Measurements from ENCODE around the gene IGFBP6.
A peak's percentile ranks its signal among the peaks of the same experiment; 100 is the strongest.

The IGFBP6 gene

DNA sequence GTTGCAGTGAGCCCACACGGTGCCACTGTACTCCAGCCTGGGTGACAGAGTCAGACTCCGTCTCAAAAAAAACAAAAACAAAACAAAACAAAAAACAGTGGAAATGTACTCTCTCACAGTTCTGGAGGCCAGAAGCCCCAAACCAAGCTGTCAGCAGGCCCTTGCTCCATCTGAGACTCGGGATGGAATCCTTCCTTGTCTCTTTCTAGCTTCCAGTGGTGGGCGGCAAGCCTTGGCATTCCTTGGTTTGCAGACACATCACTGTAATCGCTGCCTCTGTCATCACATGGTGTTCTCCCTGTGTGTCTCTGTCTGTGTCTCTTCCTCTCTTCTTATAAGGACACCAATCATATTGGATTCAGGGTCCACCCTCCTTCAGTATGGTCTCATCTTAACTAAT, 41.2 kb upstream of the IGFBP6 start:
- DNase-seq (no peak), ATAC-seq (no peak)
- Mint-ChIP-seq H3K4me3 (no peak overlapping the region), H3K27ac (no peak overlapping the region), H3K27me3 (peaks cover 7% of the 10 kb centered on the region), H3K4me1 (peaks cover 18% of the 10 kb centered on the region), H3K9me3 (no peaks in the 10 kb centered on the region)

- no peak for DNase-seq
- Mint-ChIP-seq H3K4me3 (no peak overlapping the region), H3K27ac (no peak overlapping the region), H3K9me3 (no peaks in the 10 kb centered on the region), H3K4me1 (peaks cover 17% of the 10 kb centered on the region), H3K27me3 (peaks cover 7% of the 10 kb centered on the region)
- ATAC-seq: no peak
Measured at GRCh38 chr12:53056901-53057300, 40.6 kb upstream of the IGFBP6 start.

DNA sequence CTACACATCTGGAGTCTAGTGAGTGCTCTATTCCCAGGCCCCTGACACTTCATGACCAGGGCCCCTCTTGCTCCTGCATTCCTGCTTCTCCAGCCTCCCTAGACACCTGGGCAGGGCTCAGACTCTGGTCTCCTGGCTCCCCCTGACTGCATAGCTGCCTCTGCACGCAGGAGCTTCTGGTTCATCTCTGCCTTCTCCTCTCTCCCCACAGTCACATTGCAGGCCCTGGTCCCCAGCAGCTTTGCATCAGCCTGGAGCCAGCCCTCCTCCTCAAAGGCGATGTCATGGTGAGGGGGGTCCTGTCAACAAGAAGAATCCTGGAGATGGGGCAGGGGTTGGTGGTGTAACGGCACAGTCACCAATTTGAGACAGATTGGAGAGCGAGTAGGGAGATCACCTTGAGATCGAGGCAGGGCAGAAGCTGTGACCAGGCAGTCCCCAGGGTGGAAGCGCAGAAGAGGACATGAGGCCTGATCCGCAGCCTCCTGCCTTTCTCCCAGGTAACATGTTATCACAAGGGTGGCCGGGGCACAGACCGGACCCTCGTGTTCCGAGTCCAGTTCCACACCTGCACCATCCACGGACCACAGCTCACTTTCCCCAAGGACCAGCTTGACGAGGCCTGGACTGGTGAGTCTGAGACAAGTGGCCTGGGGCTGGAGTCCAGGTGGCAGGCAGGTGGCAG, 39.5 kb upstream of the IGFBP6 start:
- Mint-ChIP-seq H3K27me3 (peaks cover 7% of the 10 kb centered on the region), H3K9me3 (no peaks in the 10 kb centered on the region), H3K4me1 (peaks cover 11% of the 10 kb centered on the region), H3K4me3 (no peak overlapping the region), H3K27ac (peak overlapping the region in 1 of 2 donors; percentile 35)
- DNase-seq (no peak), ATAC-seq (no peak)

DNA sequence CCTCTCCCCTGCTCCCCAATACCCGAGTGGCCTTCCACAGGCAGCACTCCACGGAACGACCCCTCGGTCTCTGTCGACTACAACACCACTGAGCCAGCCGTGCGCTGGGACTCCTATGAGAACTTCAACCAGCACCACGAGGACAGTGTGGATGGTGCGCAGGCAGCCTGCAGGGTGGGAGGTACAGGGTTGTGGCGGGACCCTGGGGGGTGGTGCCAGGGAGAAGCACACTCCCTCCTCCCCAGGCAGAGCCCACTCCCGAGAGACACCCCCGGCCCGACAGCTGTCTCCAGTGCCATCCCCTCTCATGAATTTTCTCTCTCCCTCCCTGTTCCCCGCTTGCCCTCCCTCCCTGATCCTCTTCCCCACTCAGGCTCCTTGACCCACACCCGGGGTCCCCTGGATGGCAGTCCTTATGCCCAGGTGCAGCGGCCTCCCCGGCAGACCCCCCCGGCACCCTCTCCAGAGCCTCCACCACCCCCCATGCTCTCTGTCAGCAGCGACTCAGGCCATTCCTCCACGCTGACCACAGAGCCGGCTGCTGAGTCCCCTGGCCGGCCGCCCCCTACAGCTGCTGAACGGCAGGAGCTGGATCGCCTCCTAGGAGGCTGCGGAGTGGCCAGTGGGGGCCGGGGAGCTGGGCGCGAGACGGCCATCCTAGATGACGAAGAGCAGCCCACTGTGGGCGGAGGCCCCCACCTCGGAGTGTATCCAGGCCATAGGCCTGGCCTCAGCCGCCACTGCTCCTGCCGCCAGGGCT, 38.6 kb upstream of the IGFBP6 start:
- peak overlapping the region in 1 of 2 donors; percentile 48 for H3K27ac Mint-ChIP-seq
- no peak for ATAC-seq
- H3K27me3 Mint-ChIP-seq: peaks cover 7% of the 10 kb centered on the region

DNA sequence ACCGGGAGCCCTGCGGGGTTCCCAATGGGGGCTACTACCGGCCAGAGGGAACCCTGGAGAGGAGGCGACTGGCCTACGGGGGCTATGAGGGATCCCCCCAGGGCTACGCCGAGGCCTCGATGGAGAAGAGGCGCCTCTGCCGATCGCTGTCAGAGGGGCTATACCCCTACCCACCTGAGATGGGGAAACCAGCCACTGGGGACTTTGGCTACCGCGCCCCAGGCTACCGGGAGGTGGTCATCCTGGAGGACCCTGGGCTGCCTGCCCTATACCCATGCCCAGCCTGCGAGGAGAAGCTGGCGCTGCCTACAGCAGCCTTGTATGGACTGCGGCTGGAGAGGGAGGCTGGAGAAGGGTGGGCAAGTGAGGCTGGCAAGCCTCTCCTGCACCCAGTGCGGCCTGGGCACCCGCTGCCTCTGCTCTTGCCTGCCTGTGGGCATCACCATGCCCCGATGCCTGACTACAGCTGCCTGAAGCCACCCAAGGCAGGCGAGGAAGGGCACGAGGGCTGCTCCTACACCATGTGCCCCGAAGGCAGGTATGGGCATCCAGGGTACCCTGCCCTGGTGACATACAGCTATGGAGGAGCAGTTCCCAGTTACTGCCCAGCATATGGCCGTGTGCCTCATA, 37.9 kb upstream of the IGFBP6 start:
- Mint-ChIP-seq H3K9me3 (no peaks in the 10 kb centered on the region), H3K4me1 (no peaks in the 10 kb centered on the region), H3K27ac (peak overlapping the region in 1 of 2 donors; percentile 51), H3K27me3 (peaks cover 7% of the 10 kb centered on the region), H3K4me3 (no peak overlapping the region)
- ATAC-seq (peak; percentile 10), DNase-seq (no peak)

More for the DNA sequence above, 38.6 kb upstream of the IGFBP6 start:
- H3K9me3 Mint-ChIP-seq: no peaks in the 10 kb centered on the region
- H3K4me1 Mint-ChIP-seq: peaks cover 6% of the 10 kb centered on the region
- no peak for DNase-seq
- H3K4me3 Mint-ChIP-seq: no peak overlapping the region

DNA sequence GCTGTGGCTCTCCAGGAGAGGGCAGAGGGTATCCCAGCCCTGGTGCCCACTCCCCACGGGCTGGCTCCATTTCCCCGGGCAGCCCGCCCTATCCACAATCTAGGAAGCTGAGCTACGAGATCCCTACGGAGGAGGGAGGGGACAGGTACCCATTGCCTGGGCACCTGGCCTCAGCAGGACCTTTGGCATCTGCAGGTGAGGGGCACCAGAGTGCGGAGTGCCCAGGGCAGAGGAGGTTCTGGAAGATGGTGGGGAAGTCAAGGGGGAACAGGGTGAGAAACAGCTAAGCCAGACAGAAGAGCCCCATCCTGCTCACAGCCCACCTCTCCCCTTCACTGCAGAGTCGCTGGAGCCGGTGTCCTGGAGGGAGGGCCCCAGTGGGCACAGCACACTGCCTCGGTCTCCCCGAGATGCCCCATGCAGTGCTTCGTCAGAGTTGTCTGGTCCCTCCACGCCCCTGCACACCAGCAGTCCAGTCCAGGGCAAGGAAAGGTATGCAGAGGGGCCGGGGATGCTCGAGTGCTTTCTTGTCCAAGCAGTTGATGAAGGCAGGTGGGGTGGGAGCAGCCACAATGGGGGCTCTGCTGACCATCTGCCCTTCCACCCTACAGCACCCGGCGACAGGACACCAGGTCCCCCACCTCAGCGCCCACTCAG, 37.3 kb upstream of the IGFBP6 start:
- DNase-seq (no peak), ATAC-seq (no peak)
- peaks cover 6% of the 10 kb centered on the region for H3K27me3 Mint-ChIP-seq
- H3K27ac Mint-ChIP-seq: peak overlapping the region in 1 of 2 donors; percentile 50
- no peak overlapping the region for H3K4me3 Mint-ChIP-seq
- H3K9me3 Mint-ChIP-seq: no peaks in the 10 kb centered on the region
- no peaks in the 10 kb centered on the region for H3K4me1 Mint-ChIP-seq

DNA sequence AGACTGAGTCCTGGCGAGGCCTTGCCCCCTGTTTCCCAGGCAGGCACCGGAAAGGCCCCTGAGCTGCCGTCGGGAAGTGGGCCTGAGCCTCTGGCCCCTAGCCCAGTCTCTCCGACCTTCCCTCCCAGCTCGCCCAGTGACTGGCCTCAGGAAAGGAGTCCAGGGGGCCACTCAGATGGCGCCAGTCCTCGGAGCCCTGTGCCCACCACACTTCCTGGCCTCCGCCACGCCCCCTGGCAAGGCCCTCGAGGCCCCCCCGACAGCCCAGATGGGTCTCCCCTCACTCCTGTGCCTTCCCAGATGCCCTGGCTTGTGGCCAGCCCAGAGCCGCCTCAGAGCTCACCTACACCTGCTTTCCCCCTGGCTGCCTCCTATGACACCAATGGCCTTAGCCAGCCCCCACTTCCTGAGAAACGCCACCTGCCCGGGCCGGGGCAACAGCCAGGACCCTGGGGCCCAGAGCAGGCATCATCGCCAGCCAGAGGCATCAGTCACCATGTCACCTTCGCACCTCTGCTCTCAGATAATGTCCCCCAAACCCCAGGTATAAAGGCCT, 36.7 kb upstream of the IGFBP6 start:
- H3K27me3 Mint-ChIP-seq: peaks cover under 1% of the 10 kb centered on the region
- H3K9me3 Mint-ChIP-seq: no peaks in the 10 kb centered on the region
- H3K27ac Mint-ChIP-seq: peak overlapping the region in 1 of 2 donors; percentile 78
- no peak overlapping the region for H3K4me3 Mint-ChIP-seq
- ATAC-seq: no peak
- no peak for DNase-seq
- H3K4me1 Mint-ChIP-seq: peaks cover 5% of the 10 kb centered on the region

DNA sequence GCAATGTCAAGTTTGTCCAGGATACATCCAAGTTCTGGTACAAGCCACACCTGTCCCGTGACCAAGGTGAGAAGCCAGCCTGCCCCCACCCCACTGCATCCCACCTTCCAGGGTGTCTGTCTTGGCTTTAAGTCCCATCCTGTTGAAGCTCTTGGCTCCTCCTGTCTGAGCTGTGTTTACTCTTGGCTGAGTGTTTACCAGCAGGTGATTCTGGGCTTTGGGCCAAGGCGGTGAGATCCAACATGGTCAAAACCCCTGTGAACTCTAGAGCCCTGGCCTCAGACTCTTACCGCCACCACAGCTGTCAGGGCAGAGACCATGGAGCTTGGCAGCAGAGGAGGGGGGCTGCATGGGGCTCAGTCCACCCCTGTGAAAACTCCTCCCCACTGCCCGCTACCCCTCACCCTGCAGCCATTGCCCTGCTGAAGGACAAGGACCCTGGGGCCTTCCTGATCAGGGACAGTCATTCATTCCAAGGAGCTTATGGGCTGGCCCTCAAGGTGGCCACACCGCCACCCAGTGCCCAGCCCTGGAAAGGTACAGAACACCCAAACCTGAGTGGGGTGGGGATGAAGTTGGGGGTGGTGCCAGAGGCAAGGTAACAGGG, 36.0 kb upstream of the IGFBP6 start:
- no peaks in the 10 kb centered on the region for H3K9me3 Mint-ChIP-seq
- DNase-seq (no peak), ATAC-seq (peak; percentile 29)
- H3K27ac Mint-ChIP-seq: peak overlapping the region in 1 of 2 donors; percentile 78
- peaks cover 12% of the 10 kb centered on the region for H3K4me1 Mint-ChIP-seq
- H3K27me3 Mint-ChIP-seq: no peaks in the 10 kb centered on the region
- no peak overlapping the region for H3K4me3 Mint-ChIP-seq

DNA sequence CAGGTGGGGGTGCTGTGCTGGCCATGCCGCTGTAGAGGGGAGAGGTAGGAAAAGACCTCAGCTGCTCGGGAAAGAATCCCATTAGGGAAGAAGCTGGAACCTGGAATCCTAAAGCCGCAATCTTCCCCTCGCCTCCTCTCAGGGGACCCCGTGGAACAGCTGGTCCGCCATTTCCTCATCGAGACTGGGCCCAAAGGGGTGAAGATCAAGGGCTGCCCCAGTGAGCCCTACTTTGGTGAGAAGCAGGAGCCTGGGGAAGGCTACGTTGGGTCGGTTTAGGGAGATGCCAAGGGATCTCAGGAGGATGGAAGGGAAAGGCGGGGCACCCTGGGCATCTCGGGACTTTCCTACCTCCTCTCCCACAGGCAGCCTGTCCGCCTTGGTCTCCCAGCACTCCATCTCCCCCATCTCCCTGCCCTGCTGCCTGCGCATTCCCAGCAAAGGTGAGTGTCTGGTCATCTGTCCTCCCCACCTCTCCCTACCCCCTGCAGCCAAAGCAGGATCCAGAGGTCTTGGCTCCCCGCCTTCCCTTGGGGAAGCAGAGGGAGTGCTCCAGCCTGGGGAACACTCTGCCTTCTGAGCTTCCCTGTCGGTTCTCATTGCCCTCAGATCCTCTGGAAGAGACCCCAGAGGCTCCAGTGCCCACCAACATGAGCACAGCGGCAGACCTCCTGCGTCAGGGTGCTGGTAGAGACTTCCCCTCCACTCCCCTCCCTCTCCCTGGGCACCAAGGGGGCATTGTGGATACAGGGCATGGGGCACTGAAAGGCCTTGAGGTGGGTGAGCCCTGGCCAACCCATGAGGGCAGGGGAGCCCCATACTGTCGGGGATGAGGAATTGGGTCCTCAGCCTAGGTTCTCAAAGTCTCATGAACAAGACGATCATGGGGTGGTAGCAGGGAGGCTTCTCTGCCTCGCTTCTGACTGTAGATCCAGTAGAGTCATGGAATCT, 35.2 kb upstream of the IGFBP6 start:
- DNase-seq: no peak
- H3K27me3 Mint-ChIP-seq: no peaks in the 10 kb centered on the region
- no peaks in the 10 kb centered on the region for H3K9me3 Mint-ChIP-seq
- ATAC-seq: no peak
- H3K4me3 Mint-ChIP-seq: no peak overlapping the region
- no peak overlapping the region for H3K27ac Mint-ChIP-seq
- peaks cover 20% of the 10 kb centered on the region for H3K4me1 Mint-ChIP-seq

DNA sequence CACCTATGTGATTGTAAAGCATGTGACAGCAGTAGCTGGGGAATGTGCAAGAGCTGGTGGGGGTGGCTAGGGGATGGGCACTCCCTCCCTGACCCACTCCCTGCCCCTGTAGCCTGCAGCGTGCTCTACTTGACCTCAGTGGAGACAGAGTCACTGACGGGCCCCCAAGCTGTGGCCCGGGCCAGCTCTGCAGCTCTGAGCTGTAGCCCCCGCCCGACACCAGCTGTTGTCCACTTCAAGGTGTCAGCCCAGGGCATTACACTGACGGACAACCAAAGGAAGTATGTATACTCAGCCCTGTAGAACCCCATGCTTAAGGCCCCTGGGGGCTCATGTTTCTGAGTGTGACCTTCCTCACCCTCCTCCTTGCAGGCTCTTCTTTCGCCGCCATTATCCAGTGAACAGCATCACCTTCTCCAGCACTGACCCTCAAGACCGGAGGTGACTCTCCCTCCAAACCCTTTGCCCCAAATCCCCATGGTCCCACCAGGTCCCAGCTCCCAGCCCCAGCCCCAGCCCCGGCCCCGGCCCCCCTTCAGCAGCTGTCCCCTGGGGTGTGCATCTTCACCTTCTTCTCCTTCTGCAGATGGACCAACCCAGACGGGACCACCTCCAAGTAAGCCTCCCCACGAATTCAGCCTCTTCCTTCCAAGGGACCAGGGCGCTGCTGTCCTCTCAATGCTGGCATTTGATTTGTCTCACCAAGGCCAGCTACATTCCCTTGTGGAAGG, 34.3 kb upstream of the IGFBP6 start:
- H3K4me1 Mint-ChIP-seq: peaks cover 21% of the 10 kb centered on the region
- DNase-seq (no peak), ATAC-seq (no peak)
- H3K27me3 Mint-ChIP-seq: no peaks in the 10 kb centered on the region
- no peak overlapping the region for H3K27ac Mint-ChIP-seq
- H3K9me3 Mint-ChIP-seq: no peaks in the 10 kb centered on the region
- no peak overlapping the region for H3K4me3 Mint-ChIP-seq

DNA sequence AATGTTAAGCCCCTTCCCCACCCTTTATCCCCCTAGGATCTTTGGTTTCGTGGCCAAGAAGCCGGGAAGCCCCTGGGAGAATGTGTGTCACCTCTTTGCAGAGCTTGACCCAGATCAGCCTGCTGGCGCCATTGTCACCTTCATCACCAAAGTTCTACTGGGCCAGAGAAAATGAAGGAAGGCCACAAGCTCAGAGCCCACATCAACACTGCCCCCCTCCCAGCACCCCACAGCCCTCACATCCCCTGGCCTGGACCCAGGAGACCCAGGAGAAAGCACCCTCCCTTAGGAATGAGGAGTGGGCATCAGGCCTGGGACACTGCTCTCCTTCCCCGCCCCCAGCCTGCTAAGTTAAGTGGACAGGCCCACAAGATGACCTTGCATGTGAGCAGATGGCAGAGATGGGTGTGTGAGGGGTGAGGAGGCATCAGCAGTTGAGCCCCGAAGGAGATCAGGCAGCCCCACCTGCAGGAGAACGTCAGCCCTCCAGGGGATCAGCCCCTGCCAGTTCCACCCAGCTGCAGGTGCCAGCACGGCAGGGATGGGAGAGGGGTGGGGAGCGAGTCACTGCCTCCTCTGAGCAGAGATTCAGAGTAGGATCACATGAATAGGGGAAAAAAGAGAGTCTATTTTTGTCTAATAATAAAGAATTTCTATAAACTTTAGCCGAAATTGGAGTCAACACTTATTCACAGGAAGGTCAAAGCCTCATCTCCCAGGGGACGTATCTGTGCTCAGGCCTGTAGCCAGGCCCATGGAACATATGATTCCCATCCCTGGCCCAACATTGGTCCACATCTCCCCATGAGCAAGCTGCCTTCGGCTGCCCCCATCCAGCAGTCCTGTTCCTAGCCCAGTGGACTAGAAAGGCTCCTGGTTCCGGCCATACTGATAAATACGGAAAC, 33.5 kb upstream of the IGFBP6 start:
- H3K27ac Mint-ChIP-seq: no peak overlapping the region
- DNase-seq: no peak
- ATAC-seq: no peak
- peaks cover 21% of the 10 kb centered on the region for H3K4me1 Mint-ChIP-seq
- no peak overlapping the region for H3K4me3 Mint-ChIP-seq
- no peaks in the 10 kb centered on the region for H3K27me3 Mint-ChIP-seq
- no peaks in the 10 kb centered on the region for H3K9me3 Mint-ChIP-seq

DNA sequence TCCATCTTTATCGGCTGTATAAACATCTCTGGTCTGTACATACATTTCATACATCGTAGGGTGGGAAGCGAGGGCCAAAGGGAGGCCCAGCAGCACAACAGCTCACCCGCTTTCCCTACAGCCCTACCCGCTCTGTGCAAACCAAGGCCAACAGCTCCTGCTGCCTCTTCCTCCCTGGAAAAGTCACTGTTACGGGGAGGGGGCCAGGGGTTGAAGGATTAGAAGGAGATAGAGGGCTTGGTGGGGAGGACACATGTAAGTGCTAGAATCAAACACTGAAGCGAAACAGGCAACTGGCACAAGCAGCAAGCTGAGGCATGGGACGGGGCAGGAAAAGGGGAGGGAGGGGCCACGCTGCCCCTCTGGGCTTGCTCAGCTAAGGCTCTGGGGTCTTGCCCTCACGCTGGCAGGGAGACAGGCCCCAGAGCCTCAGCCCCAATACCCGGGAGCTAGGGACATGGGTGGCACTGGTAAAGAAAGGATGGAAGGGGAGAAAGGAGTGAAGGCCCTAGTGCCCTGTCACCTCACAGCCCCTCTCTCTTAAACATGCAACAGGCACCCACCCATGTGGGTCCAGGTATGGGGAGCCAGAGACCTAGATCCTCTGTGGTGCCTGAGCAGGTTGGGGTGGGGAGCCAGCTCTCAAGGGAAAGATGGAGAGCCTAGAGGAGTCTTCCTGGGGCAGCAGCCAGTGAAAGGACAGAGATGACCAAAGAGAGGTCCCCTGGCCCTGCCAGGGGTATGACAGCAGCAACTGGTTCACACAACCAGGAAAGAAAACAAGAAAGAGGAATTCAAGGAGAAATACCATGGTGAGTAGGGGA, 32.6 kb upstream of the IGFBP6 start:
- Mint-ChIP-seq H3K4me3 (no peak overlapping the region), H3K9me3 (no peaks in the 10 kb centered on the region), H3K27me3 (no peaks in the 10 kb centered on the region), H3K4me1 (peaks cover 27% of the 10 kb centered on the region), H3K27ac (peak overlapping the region in 1 of 2 donors; percentile 69)
- ATAC-seq (no peak), DNase-seq (no peak)

Data from stimulated activated naive CD8-positive, alpha-beta T cell treated with anti-CD3 and anti-CD28 coated beads, Interleukin-15, amount 100 ng/mL, for 72 hours (primary cell).